ENCODE measurements around the gene TNP1. TPM values are rescaled to one million over a fixed set of nuclear protein-coding genes. Genes with fewer than 3 reads are reported as not detected.

TNP1 gene
- total RNA-seq, 8 experiments from 2014 or later, result not detected

DNA sequence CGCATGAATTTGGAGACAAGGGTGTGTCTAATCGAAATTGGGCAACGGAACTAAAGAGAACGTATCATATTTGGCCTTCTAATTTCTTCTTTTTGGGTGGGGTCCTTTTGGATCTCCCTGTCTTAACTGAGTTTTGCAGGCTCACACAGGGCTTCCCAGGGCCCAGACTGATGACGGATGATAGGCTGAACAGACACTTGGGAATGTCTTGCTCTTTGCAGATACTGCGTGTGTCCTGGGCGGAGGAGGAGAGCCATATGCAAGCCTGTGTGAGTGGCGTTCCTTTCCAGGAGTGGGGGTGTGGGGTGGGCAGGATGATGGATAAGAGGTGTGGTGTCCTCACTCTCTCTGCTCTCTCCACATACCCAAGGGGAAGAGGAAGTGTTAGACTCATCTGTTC is 40.1 kb downstream of the TNP1 start:
- H3K4me1 ChIP-seq (replicated peaks in 1 of 2), result no peaks in the 10 kb centered on the region
- no peak overlapping the region for H3K27ac ChIP-seq
- WGBS, 10 experiments, result 37 to 100% (median 89%) methylated on average over 1 to 7 of the region's 8 CpGs; no CpG with 5 or more reads in 1 of the 10 experiments
- peak in 1 of 8 experiments; percentile 16 for ATAC-seq (replicated peaks in 6 of 8)
- no peak overlapping the region for H3K4me3 ChIP-seq
- in situ Hi-C loops (cut with MboI; ENCODE audit: low pct_unique_long_range_greater_than_20kb in 2 of 9, low sequenced_read_pairs in 9 of 9, unreplicated experiment in 9 of 9), result no loop called here

DNA sequence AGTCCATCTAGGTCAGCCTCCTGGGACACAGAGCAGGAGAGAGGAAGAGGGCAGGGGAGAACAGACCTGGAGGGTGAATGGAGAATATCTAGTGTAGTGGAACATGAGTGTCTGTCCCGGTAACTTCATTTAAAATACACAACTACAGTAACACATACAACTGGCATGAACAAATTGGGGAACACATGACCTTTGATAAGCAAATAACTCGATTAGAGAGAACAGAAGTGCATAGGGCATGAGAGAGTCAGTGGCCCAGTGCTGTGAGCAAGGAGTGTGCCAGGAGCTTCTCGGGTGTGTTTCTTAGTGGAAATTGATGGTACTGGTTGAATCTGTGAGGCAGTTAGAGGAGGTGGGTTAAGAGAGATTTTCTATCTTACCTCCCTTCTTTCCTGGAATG is 40.8 kb downstream of the TNP1 start:
- in situ Hi-C loops (cut with MboI; ENCODE audit: low pct_unique_long_range_greater_than_20kb in 2 of 9, low sequenced_read_pairs in 9 of 9, unreplicated experiment in 9 of 9), result no loop called here
- Histone ChIP-seq H3K4me3 (no peak overlapping the region), H3K27ac (no peak overlapping the region), H3K4me1 (replicated peaks in 1 of 2) (no peaks in the 10 kb centered on the region)
- ATAC-seq (replicated peaks in 6 of 8), result no peak
- WGBS, 10 experiments, result 43 to 100% (median 75%) methylated on average over 1 to 3 of the region's 3 CpGs; no CpG with 5 or more reads in 3 of the 10 experiments

DNA sequence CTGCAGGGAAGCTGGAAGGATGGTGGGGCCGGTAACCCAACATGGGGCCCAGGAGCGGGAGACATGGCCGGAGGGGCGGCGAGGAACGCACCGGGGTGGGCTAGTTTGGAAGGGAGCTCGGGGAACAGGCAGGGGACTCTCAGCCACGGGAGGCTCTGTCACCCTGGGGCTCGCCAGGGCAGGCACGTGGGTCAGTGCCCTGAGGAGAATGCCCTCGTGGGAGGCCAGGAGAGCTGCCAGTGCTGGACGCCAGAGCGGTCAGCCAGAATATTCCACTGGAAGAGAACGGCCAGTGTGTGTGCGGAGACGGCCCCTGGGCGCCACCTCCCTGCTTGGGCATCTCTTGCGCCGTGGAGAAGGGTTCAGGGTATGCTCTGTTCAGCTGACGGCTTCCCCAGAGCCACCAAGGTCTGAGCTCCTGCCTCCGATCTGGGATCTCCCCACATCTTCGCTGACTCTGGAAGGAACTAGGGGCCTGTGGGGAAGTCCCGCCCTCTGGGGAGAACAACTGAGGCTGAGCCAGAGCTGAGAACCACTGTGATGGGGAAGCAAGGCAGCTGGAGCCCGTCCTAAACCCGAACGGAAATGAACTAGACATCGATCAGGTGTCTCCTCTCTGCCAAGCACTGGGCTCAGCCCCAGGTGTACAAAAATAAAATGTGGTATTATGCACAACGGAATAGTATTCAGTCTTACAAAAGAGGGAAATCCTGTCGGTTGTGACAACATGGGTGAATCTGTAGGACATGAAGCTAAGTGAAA is 49.3 kb downstream of the TNP1 start:
- Histone ChIP-seq H3K27ac (no peak overlapping the region), H3K4me1 (replicated peaks in 1 of 2) (no peaks in the 10 kb centered on the region), H3K4me3 (no peak overlapping the region)
- WGBS, 10 experiments, result 45 to 96% (median 90%) methylated on average over 2 to 14 of the region's 30 CpGs; no CpG with 5 or more reads in 4 of the 10 experiments
- in situ Hi-C loops (cut with MboI; ENCODE audit: low pct_unique_long_range_greater_than_20kb in 2 of 9, low sequenced_read_pairs in 9 of 9, unreplicated experiment in 9 of 9), result no loop called here
- no peak for ATAC-seq (replicated peaks in 6 of 8)

Other genes with a start within 250 kb of the TNP1 start
- gene IGFBP2, start 226.6 kb downstream of the TNP1 start, total RNA-seq, result 100 to 1,000 TPM in 7 of 8 experiments, 1 to 10 TPM in 1; 1.2 to 825 (median 454) TPM
- gene IGFBP5, start 164.5 kb downstream of the TNP1 start, total RNA-seq, result 100 to 1,000 TPM in 2 of 8 experiments, 10 to 100 TPM in 4, 1 to 10 TPM in 2; 3.3 to 975 (median 37.8) TPM